ENCODE data around the gene SLX4IP. TPM values are rescaled to one million over a fixed set of nuclear protein-coding genes. Genes with fewer than 3 reads are reported as not detected.

The SLX4IP gene
- polyA plus RNA-seq, 2 donors = 1.2 to 4.4 TPM

DNA sequence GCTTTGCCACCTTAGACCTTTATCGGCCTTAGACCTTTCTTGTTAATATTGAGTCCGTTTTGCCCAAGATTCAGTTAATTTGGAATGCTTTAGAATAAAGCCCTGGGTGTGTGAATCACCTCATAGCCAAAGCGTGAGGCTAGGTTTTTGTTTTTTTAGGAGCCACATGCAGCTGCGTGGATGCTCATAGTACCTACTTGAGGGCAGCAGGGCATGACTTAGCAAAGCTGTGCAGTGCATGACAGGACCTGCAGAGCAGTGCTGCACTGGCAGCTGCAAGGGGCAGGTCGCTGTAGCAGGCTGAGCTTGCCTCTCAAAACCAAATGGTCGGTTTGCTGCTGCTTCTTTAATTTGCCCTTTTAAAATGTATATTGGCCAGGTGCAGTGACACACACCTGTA lies 122.6 kb downstream of the SLX4IP start:
- H3K4me1 ChIP-seq (ENCODE audit: control insufficient read depth in 2 of 2, insufficient read depth in 2 of 2, low read length in 1 of 2) = peaks cover 0 to 3% of the 10 kb centered on the region in 2 donors
- H3K9me3 ChIP-seq (ENCODE audit: control insufficient read depth in 2 of 2, insufficient read depth in 1 of 2, low read depth in 1 of 2, low read length in 1 of 2) = no peaks in the 10 kb centered on the region
- H3K4me3 ChIP-seq (ENCODE audit: low read depth in 1 of 2, low read length in 2 of 2) = no peak overlapping the region
- WGBS, 2 donors = 61 to 72% methylated on average over 6 of the region's 6 CpGs
- peak overlapping the region; percentile 51 to 88 for H3K27ac ChIP-seq (ENCODE audit: low read depth in 2 of 2, low read length in 1 of 2)
- no peaks in the 10 kb centered on the region for H3K36me3 ChIP-seq (ENCODE audit: control insufficient read depth in 2 of 2, insufficient read depth in 2 of 2, low read length in 1 of 2)
- H3K27me3 ChIP-seq (ENCODE audit: control insufficient read depth in 1 of 2, insufficient read depth in 2 of 2, low read length in 2 of 2) = no peaks in the 10 kb centered on the region

DNA sequence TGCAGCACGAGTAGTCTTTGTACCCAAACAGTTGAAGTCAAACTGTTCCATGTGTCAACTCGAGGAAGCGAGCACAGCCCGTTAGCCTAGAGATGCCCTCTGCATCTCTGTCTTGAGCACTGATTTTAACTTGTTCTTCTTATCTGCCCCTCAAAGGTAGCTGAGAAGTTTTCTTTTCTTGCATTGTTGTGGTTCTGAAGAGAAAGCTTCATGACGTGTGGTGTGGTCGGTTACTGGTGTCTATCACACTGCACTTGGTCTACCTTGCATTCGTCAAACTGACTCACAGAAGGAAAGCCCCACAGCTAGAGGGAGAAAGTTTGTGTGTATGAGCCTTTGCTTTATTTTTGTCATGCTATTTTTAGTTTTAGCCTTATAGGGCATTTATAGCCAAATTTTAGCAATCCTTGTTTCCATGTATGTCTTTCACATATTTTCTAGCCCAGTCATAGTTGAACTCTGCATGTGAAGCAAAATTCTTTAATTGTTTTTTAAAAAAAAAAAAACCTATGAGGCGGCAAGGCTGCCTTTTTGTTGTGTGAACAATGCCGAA lies 123.6 kb downstream of the SLX4IP start:
- no peaks in the 10 kb centered on the region for H3K36me3 ChIP-seq (ENCODE audit: control insufficient read depth in 2 of 2, insufficient read depth in 2 of 2, low read length in 1 of 2)
- no peaks in the 10 kb centered on the region for H3K27me3 ChIP-seq (ENCODE audit: control insufficient read depth in 1 of 2, insufficient read depth in 2 of 2, low read length in 2 of 2)
- no peaks in the 10 kb centered on the region for H3K9me3 ChIP-seq (ENCODE audit: control insufficient read depth in 2 of 2, insufficient read depth in 1 of 2, low read depth in 1 of 2, low read length in 1 of 2)
- peaks cover 0 to 3% of the 10 kb centered on the region in 2 donors for H3K4me1 ChIP-seq (ENCODE audit: control insufficient read depth in 2 of 2, insufficient read depth in 2 of 2, low read length in 1 of 2)
- H3K27ac ChIP-seq (ENCODE audit: low read depth in 2 of 2, low read length in 1 of 2) = peak overlapping the region; percentile 79 to 86
- H3K4me3 ChIP-seq (ENCODE audit: low read depth in 1 of 2, low read length in 2 of 2) = no peak overlapping the region
- WGBS, 2 donors = 45 to 59% methylated on average over 9 of the region's 9 CpGs

DNA sequence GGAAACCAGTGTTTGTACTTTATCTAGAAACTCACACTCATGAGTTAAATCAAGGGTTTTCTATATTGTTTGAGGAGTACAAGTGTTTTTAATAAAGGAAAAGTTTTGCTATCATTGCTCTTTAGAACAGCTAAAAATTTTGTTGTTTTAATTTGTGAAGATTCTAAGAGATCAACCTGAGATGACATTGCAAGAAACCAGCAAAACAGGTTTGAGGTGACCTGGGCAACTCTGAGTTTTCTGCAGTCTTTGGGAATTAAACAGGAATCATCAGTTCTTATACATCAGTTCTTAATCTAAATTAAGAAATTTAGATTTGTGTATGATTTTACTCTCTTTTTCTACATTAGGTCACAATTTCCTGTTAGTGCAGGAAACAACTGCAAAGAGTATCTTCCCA lies 124.2 kb downstream of the SLX4IP start:
- no peak overlapping the region for H3K4me3 ChIP-seq (ENCODE audit: low read depth in 1 of 2, low read length in 2 of 2)
- H3K27ac ChIP-seq (ENCODE audit: low read depth in 2 of 2, low read length in 1 of 2) = peak overlapping the region in 1 of 2 donors; percentile 86
- peaks cover 0 to 3% of the 10 kb centered on the region in 2 donors for H3K4me1 ChIP-seq (ENCODE audit: control insufficient read depth in 2 of 2, insufficient read depth in 2 of 2, low read length in 1 of 2)

DNA sequence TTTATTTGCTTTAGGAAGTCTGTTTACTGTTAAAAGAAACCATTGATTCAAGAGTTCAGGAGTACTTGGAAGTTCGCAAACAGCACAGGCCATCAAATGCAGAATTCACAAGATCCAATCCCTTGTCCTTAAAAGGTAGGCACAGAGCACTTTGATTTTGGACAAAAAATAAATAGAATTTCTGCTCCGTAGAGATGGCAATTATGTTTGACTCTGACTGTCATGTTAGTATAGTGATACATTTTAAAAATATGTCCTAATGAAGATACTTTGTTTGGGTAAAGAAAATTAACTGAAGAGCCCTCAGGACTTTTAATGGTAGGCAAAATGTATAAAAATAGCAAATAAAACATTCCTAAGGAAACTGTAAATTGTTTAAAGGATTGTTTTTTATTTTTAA lies 125.6 kb downstream of the SLX4IP start:
- Histone ChIP-seq H3K27ac (ENCODE audit: low read depth in 2 of 2, low read length in 1 of 2) (no peak overlapping the region), H3K4me3 (ENCODE audit: low read depth in 1 of 2, low read length in 2 of 2) (no peak overlapping the region), H3K36me3 (ENCODE audit: control insufficient read depth in 2 of 2, insufficient read depth in 2 of 2, low read length in 1 of 2) (no peaks in the 10 kb centered on the region), H3K4me1 (ENCODE audit: control insufficient read depth in 2 of 2, insufficient read depth in 2 of 2, low read length in 1 of 2) (peaks cover 3 to 4% of the 10 kb centered on the region in 2 donors), H3K27me3 (ENCODE audit: control insufficient read depth in 1 of 2, insufficient read depth in 2 of 2, low read length in 2 of 2) (no peaks in the 10 kb centered on the region), H3K9me3 (ENCODE audit: control insufficient read depth in 2 of 2, insufficient read depth in 1 of 2, low read depth in 1 of 2, low read length in 1 of 2) (no peaks in the 10 kb centered on the region)
- WGBS, 2 donors = 81 to 91% methylated on average over 2 of the region's 2 CpGs

More for the DNA sequence above, 124.2 kb downstream of the SLX4IP start:
- Histone ChIP-seq H3K36me3 (ENCODE audit: control insufficient read depth in 2 of 2, insufficient read depth in 2 of 2, low read length in 1 of 2) (no peaks in the 10 kb centered on the region), H3K27me3 (ENCODE audit: control insufficient read depth in 1 of 2, insufficient read depth in 2 of 2, low read length in 2 of 2) (no peaks in the 10 kb centered on the region), H3K9me3 (ENCODE audit: control insufficient read depth in 2 of 2, insufficient read depth in 1 of 2, low read depth in 1 of 2, low read length in 1 of 2) (no peaks in the 10 kb centered on the region)

DNA sequence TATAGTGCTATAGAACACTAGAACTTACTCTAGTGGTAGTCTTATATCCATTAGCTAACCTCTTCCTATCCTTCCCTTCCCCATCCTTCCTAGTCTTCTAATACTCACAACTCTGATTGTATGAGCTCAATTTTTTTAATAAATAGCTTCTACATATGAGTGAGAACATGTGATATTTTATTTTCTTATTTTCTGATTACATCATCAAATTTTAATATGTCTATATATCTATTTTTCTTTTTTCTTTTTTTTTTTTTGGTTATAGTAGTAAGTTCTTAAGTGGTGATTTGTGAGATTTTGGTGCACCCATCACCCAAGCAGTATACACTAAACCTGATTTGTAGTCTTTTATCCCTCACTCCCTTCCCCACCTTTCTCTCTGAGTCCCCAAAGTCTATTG lies 126.2 kb downstream of the SLX4IP start:
- no peaks in the 10 kb centered on the region for H3K9me3 ChIP-seq (ENCODE audit: control insufficient read depth in 2 of 2, insufficient read depth in 1 of 2, low read depth in 1 of 2, low read length in 1 of 2)
- H3K4me1 ChIP-seq (ENCODE audit: control insufficient read depth in 2 of 2, insufficient read depth in 2 of 2, low read length in 1 of 2) = peaks cover 3 to 4% of the 10 kb centered on the region in 2 donors
- no peaks in the 10 kb centered on the region for H3K36me3 ChIP-seq (ENCODE audit: control insufficient read depth in 2 of 2, insufficient read depth in 2 of 2, low read length in 1 of 2)
- no peaks in the 10 kb centered on the region for H3K27me3 ChIP-seq (ENCODE audit: control insufficient read depth in 1 of 2, insufficient read depth in 2 of 2, low read length in 2 of 2)
- H3K27ac ChIP-seq (ENCODE audit: low read depth in 2 of 2, low read length in 1 of 2) = no peak overlapping the region
- H3K4me3 ChIP-seq (ENCODE audit: low read depth in 1 of 2, low read length in 2 of 2) = no peak overlapping the region

DNA sequence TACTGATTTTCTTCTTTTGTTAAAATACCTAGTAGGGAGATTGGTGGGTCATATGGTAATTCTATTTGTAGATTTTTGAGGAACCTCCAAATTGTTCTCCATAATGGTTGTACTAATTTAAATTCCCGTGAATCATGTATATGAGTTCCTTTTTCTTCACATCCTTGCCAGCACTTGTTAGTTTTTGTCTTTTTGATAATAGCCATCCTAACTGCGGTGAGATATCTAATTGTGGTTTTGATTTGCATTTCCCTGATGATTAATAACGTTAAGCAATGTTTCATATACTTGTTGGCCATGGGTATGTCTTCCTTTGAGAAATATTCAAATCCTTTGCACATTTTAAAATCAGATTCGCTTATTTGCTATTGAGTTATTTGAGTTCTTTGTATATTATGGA lies 127.8 kb downstream of the SLX4IP start:
- H3K9me3 ChIP-seq (ENCODE audit: control insufficient read depth in 2 of 2, insufficient read depth in 1 of 2, low read depth in 1 of 2, low read length in 1 of 2) = no peaks in the 10 kb centered on the region
- no peaks in the 10 kb centered on the region for H3K27me3 ChIP-seq (ENCODE audit: control insufficient read depth in 1 of 2, insufficient read depth in 2 of 2, low read length in 2 of 2)
- H3K4me3 ChIP-seq (ENCODE audit: low read depth in 1 of 2, low read length in 2 of 2) = no peak overlapping the region
- H3K36me3 ChIP-seq (ENCODE audit: control insufficient read depth in 2 of 2, insufficient read depth in 2 of 2, low read length in 1 of 2) = no peaks in the 10 kb centered on the region
- peaks cover 3 to 4% of the 10 kb centered on the region in 2 donors for H3K4me1 ChIP-seq (ENCODE audit: control insufficient read depth in 2 of 2, insufficient read depth in 2 of 2, low read length in 1 of 2)
- 70 to 77% methylated on average over 4 of the region's 4 CpGs for WGBS, 2 donors
- H3K27ac ChIP-seq (ENCODE audit: low read depth in 2 of 2, low read length in 1 of 2) = no peak overlapping the region

DNA sequence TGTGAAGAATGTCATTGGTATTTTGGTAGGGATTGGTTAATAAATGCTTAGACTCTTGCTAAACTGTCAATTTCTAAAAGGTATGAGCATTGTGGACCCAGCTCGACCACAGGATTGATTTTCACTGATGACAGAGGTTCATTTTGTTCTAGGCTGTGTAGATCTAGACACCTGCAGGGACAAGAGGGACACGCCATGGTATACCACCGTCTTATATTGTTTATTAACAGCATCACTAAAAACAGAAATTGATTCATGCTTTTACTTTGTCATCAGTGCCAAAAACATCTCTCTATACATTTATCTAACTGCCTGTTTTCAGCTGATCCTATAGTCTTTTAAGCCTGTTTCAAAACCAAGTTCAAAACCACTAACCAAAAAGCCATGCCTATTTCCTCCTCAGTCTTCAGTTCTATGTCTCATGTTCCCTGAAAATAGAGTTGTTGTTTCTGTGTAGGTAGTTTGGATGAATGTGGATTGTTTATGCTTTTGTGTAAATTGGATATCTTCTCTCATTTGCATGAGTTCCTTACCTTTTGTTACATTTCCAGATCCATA lies 128.9 kb downstream of the SLX4IP start:
- H3K36me3 ChIP-seq (ENCODE audit: control insufficient read depth in 2 of 2, insufficient read depth in 2 of 2, low read length in 1 of 2) = no peaks in the 10 kb centered on the region
- 75 to 93% methylated on average over 3 of the region's 3 CpGs for WGBS, 2 donors
- H3K27ac ChIP-seq (ENCODE audit: low read depth in 2 of 2, low read length in 1 of 2) = no peak overlapping the region
- no peak overlapping the region for H3K4me3 ChIP-seq (ENCODE audit: low read depth in 1 of 2, low read length in 2 of 2)
- peaks cover 0 to 4% of the 10 kb centered on the region in 2 donors for H3K4me1 ChIP-seq (ENCODE audit: control insufficient read depth in 2 of 2, insufficient read depth in 2 of 2, low read length in 1 of 2)
- H3K27me3 ChIP-seq (ENCODE audit: control insufficient read depth in 1 of 2, insufficient read depth in 2 of 2, low read length in 2 of 2) = no peaks in the 10 kb centered on the region
- H3K9me3 ChIP-seq (ENCODE audit: control insufficient read depth in 2 of 2, insufficient read depth in 1 of 2, low read depth in 1 of 2, low read length in 1 of 2) = no peaks in the 10 kb centered on the region

DNA sequence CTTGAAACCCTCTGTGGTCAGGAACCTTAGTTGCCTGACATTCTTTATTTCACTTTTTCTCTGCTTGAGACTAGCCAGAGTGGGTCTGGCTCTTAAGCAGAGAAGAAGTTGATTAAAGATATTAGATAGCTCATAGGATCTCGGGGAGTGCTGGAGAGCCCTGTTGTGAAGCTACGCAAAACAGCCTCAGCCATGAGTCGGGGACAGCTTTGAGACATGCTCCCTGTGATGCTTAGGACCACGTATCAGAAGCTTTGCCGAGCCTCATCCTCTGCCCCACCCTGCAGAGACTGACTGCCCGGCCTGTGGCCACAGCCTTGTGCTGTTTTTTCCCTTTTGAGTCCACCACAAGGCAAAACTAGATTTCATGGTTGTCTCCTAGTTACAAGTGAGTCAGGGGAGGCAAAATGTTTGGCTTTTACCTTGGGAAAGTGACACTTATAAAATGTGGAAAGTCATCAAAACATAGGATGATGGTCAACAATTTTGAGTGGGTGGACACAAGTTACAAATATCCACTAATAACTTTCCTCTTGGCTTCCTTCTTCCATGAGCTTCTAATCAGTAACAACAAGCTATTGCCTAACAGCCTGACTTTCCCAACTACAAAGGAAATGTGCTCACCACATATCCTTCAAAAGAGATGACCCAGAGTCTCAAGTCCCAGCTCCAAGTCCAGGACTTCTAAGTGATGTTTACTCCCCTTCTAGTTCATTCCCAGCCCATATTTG lies 130.3 kb downstream of the SLX4IP start:
- Histone ChIP-seq H3K36me3 (ENCODE audit: control insufficient read depth in 2 of 2, insufficient read depth in 2 of 2, low read length in 1 of 2) (no peaks in the 10 kb centered on the region), H3K27me3 (ENCODE audit: control insufficient read depth in 1 of 2, insufficient read depth in 2 of 2, low read length in 2 of 2) (no peaks in the 10 kb centered on the region), H3K9me3 (ENCODE audit: control insufficient read depth in 2 of 2, insufficient read depth in 1 of 2, low read depth in 1 of 2, low read length in 1 of 2) (no peaks in the 10 kb centered on the region), H3K4me1 (ENCODE audit: control insufficient read depth in 2 of 2, insufficient read depth in 2 of 2, low read length in 1 of 2) (peaks cover 0 to 4% of the 10 kb centered on the region in 2 donors), H3K27ac (ENCODE audit: low read depth in 2 of 2, low read length in 1 of 2) (peak overlapping the region; percentile 11 to 55), H3K4me3 (ENCODE audit: low read depth in 1 of 2, low read length in 2 of 2) (no peak overlapping the region)
- 83 to 87% methylated on average over 6 of the region's 6 CpGs for WGBS, 2 donors

DNA sequence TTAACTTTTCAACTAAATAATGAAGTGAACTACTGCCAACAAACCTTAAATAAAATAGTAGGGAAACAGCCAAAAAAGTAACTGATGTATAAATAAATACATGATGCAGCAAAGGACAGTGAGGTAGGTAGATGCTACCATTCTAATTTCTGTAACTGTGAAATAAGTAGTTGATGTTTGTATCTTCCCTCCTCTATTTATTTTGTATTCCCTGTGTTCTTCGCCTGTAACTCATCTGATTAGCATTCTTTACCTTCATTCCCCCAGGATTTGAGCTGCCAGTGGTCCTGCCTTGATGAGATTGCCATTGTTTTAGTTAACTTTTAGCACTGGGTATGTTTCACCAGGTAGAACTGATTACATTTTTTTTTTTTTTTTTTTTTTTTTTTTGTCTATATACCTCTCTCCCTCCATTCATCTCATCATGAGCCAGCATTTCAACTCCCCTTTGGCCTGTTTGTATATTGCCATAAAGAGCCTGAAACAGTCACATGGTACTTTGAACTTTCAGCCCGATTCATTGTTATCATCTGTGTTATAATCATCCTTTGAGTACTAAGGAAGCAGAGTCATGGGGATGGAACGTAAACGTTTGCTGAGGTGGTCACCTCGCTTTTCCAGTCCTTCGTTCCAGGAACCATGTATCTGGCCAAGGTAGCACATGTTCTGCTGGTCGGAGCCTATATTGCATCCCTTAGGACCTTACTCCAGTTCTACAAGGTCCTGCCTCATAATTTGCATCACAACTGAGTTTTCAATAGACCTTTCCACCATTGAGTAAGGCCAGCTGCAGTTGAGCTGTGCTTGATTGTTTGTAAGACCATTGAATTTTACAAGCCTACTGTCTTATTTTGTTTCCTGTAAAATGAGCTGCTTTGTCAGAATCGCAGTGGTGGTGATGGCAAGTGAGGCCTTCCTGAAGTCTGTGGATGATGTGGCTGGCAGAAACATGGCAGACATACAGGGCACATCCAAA lies 131.1 kb downstream of the SLX4IP start:
- peaks cover 3 to 4% of the 10 kb centered on the region in 2 donors for H3K4me1 ChIP-seq (ENCODE audit: control insufficient read depth in 2 of 2, insufficient read depth in 2 of 2, low read length in 1 of 2)
- no peak overlapping the region for H3K4me3 ChIP-seq (ENCODE audit: low read depth in 1 of 2, low read length in 2 of 2)
- H3K27ac ChIP-seq (ENCODE audit: low read depth in 2 of 2, low read length in 1 of 2) = peak overlapping the region in 1 of 2 donors; percentile 13
- H3K9me3 ChIP-seq (ENCODE audit: control insufficient read depth in 2 of 2, insufficient read depth in 1 of 2, low read depth in 1 of 2, low read length in 1 of 2) = no peaks in the 10 kb centered on the region
- no peaks in the 10 kb centered on the region for H3K36me3 ChIP-seq (ENCODE audit: control insufficient read depth in 2 of 2, insufficient read depth in 2 of 2, low read length in 1 of 2)
- WGBS, 2 donors = 77 to 91% methylated on average over 8 of the region's 8 CpGs
- no peaks in the 10 kb centered on the region for H3K27me3 ChIP-seq (ENCODE audit: control insufficient read depth in 1 of 2, insufficient read depth in 2 of 2, low read length in 2 of 2)
